ENCODE results near the gene TAOK1. TPM values are rescaled to one million over a fixed set of nuclear protein-coding genes. Genes with fewer than 3 reads are reported as not detected.

Gene TAOK1
- total RNA-seq, 1 donor from 2014 or later, result 63.5 TPM

- H3K9me3 Mint-ChIP-seq, result no peaks in the 10 kb centered on the region
- no peak overlapping the region for H3K27ac Mint-ChIP-seq
- no peak for DNase-seq (ENCODE audit: extremely low spot score, unreplicated experiment)
- no peak for TF ChIP-seq CTCF (conservative IDR thresholded peaks at IDR 0.05)
- H3K27me3 Mint-ChIP-seq, result no peaks in the 10 kb centered on the region
- no peaks in the 10 kb centered on the region for H3K4me1 Mint-ChIP-seq (ENCODE audit: unreplicated experiment)
- peaks cover 22% of the 10 kb centered on the region for H3K36me3 Mint-ChIP-seq
- H3K4me3 Mint-ChIP-seq, result no peak overlapping the region
These were observed 128.2 kb downstream of the TAOK1 start for GRCh38 chr17:29518359-29518758.

GRCh38 chr17:29524692-29525091, 134.5 kb downstream of the TAOK1 start:
- Mint-ChIP-seq H3K4me1 (ENCODE audit: unreplicated experiment) (peaks cover 6% of the 10 kb centered on the region), H3K27ac (no peak overlapping the region), H3K9me3 (no peaks in the 10 kb centered on the region), H3K27me3 (no peaks in the 10 kb centered on the region), H3K36me3 (peaks cover 22% of the 10 kb centered on the region), H3K4me3 (no peak overlapping the region)
- TF ChIP-seq CTCF (conservative IDR thresholded peaks at IDR 0.05), result no peak
- no peak for DNase-seq (ENCODE audit: extremely low spot score, unreplicated experiment)

DNA sequence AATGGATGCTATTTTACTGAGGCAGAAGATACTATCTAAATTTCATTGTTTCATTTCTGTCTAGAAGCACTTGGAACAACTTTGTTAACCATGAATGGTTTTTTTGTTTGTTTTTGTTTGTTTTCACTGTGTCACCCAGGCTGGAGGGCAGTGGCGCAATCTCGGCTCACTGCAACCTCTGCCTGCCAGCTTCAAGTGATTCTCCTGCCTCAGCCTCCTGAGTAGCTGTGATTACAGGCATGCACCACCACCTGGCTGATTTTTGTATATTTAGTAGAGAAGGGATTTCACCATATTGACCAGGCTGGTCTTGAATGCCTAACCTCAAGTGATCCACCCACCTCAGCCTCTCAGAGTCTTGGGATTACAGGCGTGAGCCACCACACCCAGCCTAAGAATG, 136.2 kb downstream of the TAOK1 start:
- TF ChIP-seq CTCF (conservative IDR thresholded peaks at IDR 0.05), result no peak
- Mint-ChIP-seq H3K27me3 (no peaks in the 10 kb centered on the region), H3K27ac (no peak overlapping the region), H3K36me3 (peaks cover 26% of the 10 kb centered on the region), H3K9me3 (no peaks in the 10 kb centered on the region), H3K4me3 (no peak overlapping the region), H3K4me1 (ENCODE audit: unreplicated experiment) (peaks cover 6% of the 10 kb centered on the region)
- no peak for DNase-seq (ENCODE audit: extremely low spot score, unreplicated experiment)

DNA sequence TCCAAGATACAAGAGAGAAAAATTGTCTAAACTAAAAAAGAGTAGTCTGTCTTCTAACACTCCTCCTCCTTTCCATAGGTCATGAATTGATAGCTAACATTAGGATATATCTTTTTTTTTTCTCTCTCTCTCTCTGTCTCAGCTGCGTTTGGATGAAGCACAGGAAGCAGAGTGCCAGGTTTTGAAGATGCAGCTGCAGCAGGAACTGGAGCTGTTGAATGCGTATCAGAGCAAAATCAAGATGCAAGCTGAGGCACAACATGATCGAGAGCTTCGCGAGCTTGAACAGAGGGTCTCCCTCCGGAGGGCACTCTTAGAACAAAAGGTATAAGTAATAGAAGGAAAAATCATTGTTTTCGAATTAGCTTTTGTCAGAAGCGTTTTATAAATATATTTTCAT, 143.8 kb downstream of the TAOK1 start:
- H3K4me3 Mint-ChIP-seq, result no peak overlapping the region
- no peak for TF ChIP-seq CTCF (conservative IDR thresholded peaks at IDR 0.05)
- DNase-seq (ENCODE audit: extremely low spot score, unreplicated experiment), result no peak
- H3K27ac Mint-ChIP-seq, result no peak overlapping the region
- H3K27me3 Mint-ChIP-seq, result no peaks in the 10 kb centered on the region
- no peaks in the 10 kb centered on the region for H3K9me3 Mint-ChIP-seq
- H3K4me1 Mint-ChIP-seq (ENCODE audit: unreplicated experiment), result no peaks in the 10 kb centered on the region
- H3K36me3 Mint-ChIP-seq, result peaks cover 30% of the 10 kb centered on the region

DNA sequence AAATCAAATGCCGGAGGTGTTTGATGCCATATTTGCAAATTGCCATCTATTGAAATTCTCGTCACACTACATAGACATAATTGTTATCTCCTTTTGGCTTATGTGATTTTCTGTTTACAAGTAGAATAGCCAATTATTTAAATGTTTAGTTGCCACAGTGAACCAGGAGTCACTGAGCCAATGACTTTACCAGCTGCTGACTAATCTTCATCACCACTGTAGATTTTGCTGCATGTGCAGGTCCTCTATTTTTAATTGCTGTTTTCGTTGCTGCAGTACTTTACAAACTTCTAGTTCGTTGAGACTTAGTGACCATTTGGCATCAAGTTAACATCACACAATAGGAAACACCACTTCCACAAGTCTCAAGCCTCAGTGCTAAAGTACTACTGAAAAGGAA, 153.9 kb downstream of the TAOK1 start:
- DNase-seq (ENCODE audit: extremely low spot score, unreplicated experiment), result no peak
- Mint-ChIP-seq H3K27ac (no peak overlapping the region), H3K36me3 (peaks cover 19% of the 10 kb centered on the region), H3K27me3 (no peaks in the 10 kb centered on the region), H3K4me1 (ENCODE audit: unreplicated experiment) (peaks cover 4% of the 10 kb centered on the region), H3K4me3 (no peak overlapping the region), H3K9me3 (no peaks in the 10 kb centered on the region)
- TF ChIP-seq CTCF (conservative IDR thresholded peaks at IDR 0.05), result no peak

DNA sequence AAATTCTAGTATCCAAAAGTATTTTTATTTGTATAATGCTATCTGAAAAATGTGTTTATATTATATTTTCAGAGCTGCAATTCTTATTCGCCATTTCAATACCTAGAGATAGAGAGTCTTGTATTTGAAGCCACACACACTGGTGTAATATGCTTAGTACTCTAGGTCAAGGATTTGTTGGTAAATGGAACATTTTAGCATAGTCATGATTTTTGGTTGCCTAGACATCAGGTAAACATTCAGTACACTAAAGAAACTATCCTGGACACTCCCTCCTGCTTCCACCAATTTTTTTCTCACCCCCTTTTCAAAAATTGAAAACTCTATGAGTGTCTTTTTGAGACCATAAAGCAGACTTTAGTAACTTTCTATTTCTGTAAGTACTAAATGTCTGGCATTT, 155.9 kb downstream of the TAOK1 start:
- no peak for TF ChIP-seq CTCF (conservative IDR thresholded peaks at IDR 0.05)
- Mint-ChIP-seq H3K36me3 (peaks cover 19% of the 10 kb centered on the region), H3K4me1 (ENCODE audit: unreplicated experiment) (peaks cover 4% of the 10 kb centered on the region), H3K27ac (no peak overlapping the region), H3K9me3 (no peaks in the 10 kb centered on the region), H3K4me3 (no peak overlapping the region), H3K27me3 (no peaks in the 10 kb centered on the region)
- DNase-seq (ENCODE audit: extremely low spot score, unreplicated experiment), result no peak
